Raji (cell line): ENCODE results near the gene CIDEC.

Source experiments
- POLR2A ChIP-seq: IDR thresholded peaks from 2 replicates; pipeline ENCODE4 v1.6.1; 2011; ENCODE audit warnings: low read depth, low read length, control low read depth; ENCODE audit not compliant: insufficient read depth

CIDEC gene

GRCh38 chr3:9826815-9827573, 53.1 kb downstream of the CIDEC start:
- no peak for TF ChIP-seq POLR2A

GRCh38 chr3:9825451-9826040, 54.5 kb downstream of the CIDEC start:
- TF ChIP-seq POLR2A = no peak

GRCh38 chr3:9820946-9821345, 59.1 kb downstream of the CIDEC start:
- no peak for TF ChIP-seq POLR2A

GRCh38 chr3:9820543-9820942, 59.5 kb downstream of the CIDEC start:
- TF ChIP-seq POLR2A = no peak

GRCh38 chr3:9818666-9819335, 61.3 kb downstream of the CIDEC start:
- no peak for TF ChIP-seq POLR2A

GRCh38 chr3:9817436-9817835, 62.6 kb downstream of the CIDEC start:
- no peak for TF ChIP-seq POLR2A
